Panc1 (cell line): Measurements from ENCODE around the gene SPARC. TPM values are rescaled to one million over a fixed set of nuclear protein-coding genes. Genes with fewer than 3 reads are reported as not detected.
"Not testable (repeated sequence)": the region's sequence is repeated elsewhere in the genome, so short reads cannot be mapped to it uniquely, and the experiment has no call there.

ENCODE experiments used
- ATAC-seq: fragments of 200-7000 bp; cut with Tn5 transposase; 2 replicates; pipeline ENCODE4 v1.9.1; 2020; ENCODE audit warnings: mild to moderate bottlenecking, moderate library complexity
- BruUV-seq: library from RNA; stranded (reverse); fragments of 400-500 nt; replicated peaks from 2 replicates; lab custom pipeline; 2021; lab: Mats Ljungman, UMichigan
- CTCF ChIA-PET: fragments of 300-600 bp; sonication (Branson Sonifier 250); formaldehyde crosslinking; loops from one replicate; lab custom pipeline; 2022; ENCODE audit warnings: antibody characterized with exemption; lab: Charles Lee
- POLR2A ChIA-PET: fragments of 300-600 bp; sonication (Branson Sonifier 250); formaldehyde crosslinking; loops from one replicate; lab custom pipeline; 2022; ENCODE audit warnings: antibody characterized with exemption; lab: Charles Lee
- DNase-seq: peaks from one replicate; pipeline ENCODE4 v3.0.0-alpha.2; 2010; ENCODE audit warnings: low read depth, low spot score
- H3K27ac ChIP-seq: 2 replicates; pipeline ENCODE4 v1.5.1; 2011; ENCODE audit warnings: mild to moderate bottlenecking, low read length, inconsistent platforms
- H3K27me3 ChIP-seq: fragments of 200-500 bp; sonication (Bioruptor generic); 2 replicates; pipeline ENCODE4 v1.6.0; 2014; ENCODE audit warnings: low read length, inconsistent platforms; ENCODE audit not compliant: control insufficient read depth, insufficient read depth
- H3K36me3 ChIP-seq: fragments of 200-500 bp; sonication (Bioruptor generic); 2 replicates; pipeline ENCODE4 v1.5.1; 2014; ENCODE audit warnings: inconsistent platforms, mild to moderate bottlenecking, low read length, moderate library complexity; ENCODE audit not compliant: control insufficient read depth, insufficient read depth
- H3K4me1 ChIP-seq: 2 replicates; pipeline ENCODE4 v1.5.1; 2011; ENCODE audit warnings: inconsistent platforms, mild to moderate bottlenecking, low read length, moderate library complexity; ENCODE audit not compliant: control insufficient read depth, insufficient read depth
- H3K4me3 ChIP-seq, 2 experiments: 2 replicates each; pipeline ENCODE4 v1.5.1; 2011 to 2012; ENCODE audit warnings: low read depth in 2 of 2, low read length in 2 of 2, mild to moderate bottlenecking in 2 of 2, inconsistent platforms in 1 of 2, moderate library complexity in 1 of 2
- H3K9me3 ChIP-seq: fragments of 200-500 bp; sonication (Bioruptor generic); 2 replicates; pipeline ENCODE4 v1.5.1; 2014; ENCODE audit warnings: low read depth, mild to moderate bottlenecking, inconsistent platforms, low read length, moderate library complexity; ENCODE audit not compliant: control insufficient read depth, insufficient read depth
- SIN3A ChIP-seq: IDR thresholded peaks from 2 replicates; pipeline ENCODE4 v1.6.1; 2012; ENCODE audit warnings: low read depth, mild to moderate bottlenecking, low read length, moderate library complexity, borderline replicate concordance; ENCODE audit not compliant: insufficient read depth
- TCF7L2 ChIP-seq: IDR thresholded peaks from 2 replicates; pipeline ENCODE4 v1.6.1; 2011; ENCODE audit warnings: mild to moderate bottlenecking, low read depth, low read length, inconsistent platforms
- in situ Hi-C: cut with HindIII; loops from 2 replicates; pipeline ENCODE4 v1.10.0; 2016; ENCODE audit warnings: low sequenced_read_pairs, low pct_unique_long_range_greater_than_20kb
- intact Hi-C: fragments of 100-400 bp; cut with micrococcal nuclease; formaldehyde crosslinking; loops from one replicate; pipeline ENCODE4 v1.10.0; 2022; ENCODE audit not compliant: unreplicated experiment
- total RNA-seq: library from RNA; stranded (reverse); gene quantifications from one replicate; pipeline ENCODE4 v1.2.1, GENCODE V29; 2021; ENCODE audit not compliant: unreplicated experiment
- TF ChIP-seq, protein P1 (sequence below), 2 experiments: IDR thresholded peaks; 2 replicates each; pipeline ENCODE4 v1.6.1; 2011 to 2012; ENCODE audit warnings: low read depth in 2 of 2, control low read depth in 1 of 2, low read length in 1 of 2, mild to moderate bottlenecking in 1 of 2, moderate library complexity in 1 of 2; ENCODE audit not compliant: insufficient read depth in 1 of 2
- TF ChIP-seq, protein P2 (sequence below): fragments of 450-650 bp; IDR thresholded peaks from 2 replicates; pipeline ENCODE4 v1.5.1; 2017; ENCODE audit warnings: mild to moderate bottlenecking

Gene SPARC
- total RNA-seq, 1 experiment from 2014 or later, result 228 TPM

DNA sequence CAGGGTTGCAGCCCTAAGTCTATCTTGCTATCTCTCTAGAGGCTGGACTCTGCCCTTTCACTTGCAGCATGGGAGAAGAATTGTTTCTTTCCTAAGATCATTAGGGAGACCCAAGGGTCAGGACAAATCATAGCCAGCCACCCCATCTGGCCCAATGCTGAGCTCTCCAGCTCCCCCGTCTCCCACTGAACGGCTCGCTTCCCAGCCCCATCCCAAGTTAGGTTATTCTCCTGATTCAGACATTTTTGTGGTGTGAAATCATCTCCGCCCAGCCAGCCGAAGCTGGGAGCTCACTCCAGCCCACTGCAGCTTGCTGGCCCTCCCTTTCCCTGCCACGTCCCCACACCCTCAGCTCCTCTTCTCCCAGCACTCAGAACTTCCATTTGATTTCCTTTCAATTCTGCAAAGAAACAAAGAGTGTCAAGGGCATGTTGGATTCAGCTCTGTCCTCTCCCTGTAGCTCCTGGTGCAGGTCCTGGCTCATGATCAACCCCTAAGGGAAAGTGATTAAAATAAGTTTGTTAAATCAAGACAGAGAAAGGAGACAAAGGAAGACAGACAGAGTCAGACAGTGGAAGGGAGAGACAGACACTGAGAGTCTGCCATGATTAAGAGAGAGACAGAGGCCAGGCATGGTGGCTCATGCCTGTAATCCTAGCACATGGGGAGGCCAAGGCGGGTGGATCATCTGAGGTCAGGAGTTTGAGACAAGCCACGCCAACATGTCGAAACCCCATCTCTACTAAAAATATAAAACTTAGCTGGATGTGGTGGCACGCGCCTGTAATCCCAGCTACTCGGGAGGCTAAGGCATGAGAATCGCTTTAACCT is 12.6 kb upstream of the SPARC start:
- ATAC-seq, result peak; percentile 58
- in situ Hi-C loops, result no loop called here
- BruUV-seq, result no TSS peak
- peak overlapping the region; percentile 71 for H3K27ac ChIP-seq
- no peaks in the 10 kb centered on the region for H3K9me3 ChIP-seq
- ChIA-PET CTCF (no interaction called here), POLR2A (no interaction called here)
- H3K27me3 ChIP-seq, result no peaks in the 10 kb centered on the region
- no peak for DNase-seq
- no peaks in the 10 kb centered on the region for H3K36me3 ChIP-seq
- intact Hi-C loops, result no loop called here
- TF ChIP-seq, protein P1, sequence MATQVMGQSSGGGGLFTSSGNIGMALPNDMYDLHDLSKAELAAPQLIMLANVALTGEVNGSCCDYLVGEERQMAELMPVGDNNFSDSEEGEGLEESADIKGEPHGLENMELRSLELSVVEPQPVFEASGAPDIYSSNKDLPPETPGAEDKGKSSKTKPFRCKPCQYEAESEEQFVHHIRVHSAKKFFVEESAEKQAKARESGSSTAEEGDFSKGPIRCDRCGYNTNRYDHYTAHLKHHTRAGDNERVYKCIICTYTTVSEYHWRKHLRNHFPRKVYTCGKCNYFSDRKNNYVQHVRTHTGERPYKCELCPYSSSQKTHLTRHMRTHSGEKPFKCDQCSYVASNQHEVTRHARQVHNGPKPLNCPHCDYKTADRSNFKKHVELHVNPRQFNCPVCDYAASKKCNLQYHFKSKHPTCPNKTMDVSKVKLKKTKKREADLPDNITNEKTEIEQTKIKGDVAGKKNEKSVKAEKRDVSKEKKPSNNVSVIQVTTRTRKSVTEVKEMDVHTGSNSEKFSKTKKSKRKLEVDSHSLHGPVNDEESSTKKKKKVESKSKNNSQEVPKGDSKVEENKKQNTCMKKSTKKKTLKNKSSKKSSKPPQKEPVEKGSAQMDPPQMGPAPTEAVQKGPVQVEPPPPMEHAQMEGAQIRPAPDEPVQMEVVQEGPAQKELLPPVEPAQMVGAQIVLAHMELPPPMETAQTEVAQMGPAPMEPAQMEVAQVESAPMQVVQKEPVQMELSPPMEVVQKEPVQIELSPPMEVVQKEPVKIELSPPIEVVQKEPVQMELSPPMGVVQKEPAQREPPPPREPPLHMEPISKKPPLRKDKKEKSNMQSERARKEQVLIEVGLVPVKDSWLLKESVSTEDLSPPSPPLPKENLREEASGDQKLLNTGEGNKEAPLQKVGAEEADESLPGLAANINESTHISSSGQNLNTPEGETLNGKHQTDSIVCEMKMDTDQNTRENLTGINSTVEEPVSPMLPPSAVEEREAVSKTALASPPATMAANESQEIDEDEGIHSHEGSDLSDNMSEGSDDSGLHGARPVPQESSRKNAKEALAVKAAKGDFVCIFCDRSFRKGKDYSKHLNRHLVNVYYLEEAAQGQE (IDR thresholded peaks at IDR 0.05; ENCODE audit: insufficient read depth in 1 of 2, low read depth in 2 of 2, low read length in 1 of 2), result no peak
- TF ChIP-seq SIN3A (no peak), TCF7L2 (no peak)
- H3K4me3 ChIP-seq, result no peak overlapping the region
- H3K4me1 ChIP-seq, result peaks cover 35% of the 10 kb centered on the region

DNA sequence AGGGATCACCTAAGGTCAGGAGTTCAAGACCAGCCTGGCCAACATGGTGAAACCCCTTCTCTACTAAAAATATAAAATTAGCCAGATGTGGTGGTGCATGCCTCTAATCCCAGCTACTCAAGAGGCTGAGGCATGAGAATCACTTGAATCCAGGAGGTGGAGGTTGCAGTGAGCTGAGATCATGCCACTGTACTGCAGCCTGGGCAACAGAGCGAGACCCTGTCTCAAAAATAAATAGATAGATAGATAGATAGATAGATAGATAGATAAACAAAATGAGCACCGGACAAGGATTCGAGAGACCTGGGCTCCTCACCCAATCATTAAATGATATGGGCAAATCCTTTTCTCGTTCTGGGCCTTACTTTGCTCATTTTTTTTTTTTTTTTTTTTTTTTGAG is 11.4 kb upstream of the SPARC start:
- H3K4me3 ChIP-seq, H3K27ac ChIP-seq, H3K36me3 ChIP-seq, H3K9me3 ChIP-seq, ATAC-seq, CTCF ChIA-PET, in situ Hi-C loops, BruUV-seq, intact Hi-C loops, H3K27me3 ChIP-seq, DNase-seq: not testable (repeated sequence)
- H3K4me1 ChIP-seq, result peaks cover 39% of the 10 kb centered on the region
- POLR2A ChIA-PET, result interaction anchor here (0.6 kb wide), 1 partner anchor 33 kb away, joined by 4 read pairs; no protein-coding TSS in a partner anchor

DNA sequence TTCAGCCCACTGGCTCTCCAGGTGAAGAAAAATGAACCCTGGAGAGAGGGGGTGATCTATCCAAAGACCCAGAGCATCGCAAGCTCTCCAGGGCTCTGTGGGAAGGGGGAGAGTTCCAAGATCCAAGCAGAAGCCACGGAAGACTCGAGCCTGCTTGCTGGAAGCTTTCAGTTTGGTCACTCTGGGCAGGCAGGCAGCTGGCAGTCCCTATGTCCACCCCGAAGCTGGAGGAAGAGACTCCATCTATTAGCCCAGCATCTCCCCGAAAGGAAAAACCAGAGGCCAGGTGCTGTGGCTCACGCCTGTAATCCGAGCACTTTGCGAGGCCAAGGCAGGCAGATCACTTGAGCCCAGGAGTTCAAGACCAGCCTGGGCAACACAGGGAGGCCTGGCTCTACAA is 10.7 kb upstream of the SPARC start:
- DNase-seq, result no peak

More for the DNA sequence above, 10.7 kb upstream of the SPARC start:
- ChIA-PET POLR2A (interaction anchor here (0.6 kb wide), 1 partner anchor 33 kb away, joined by 4 read pairs; no protein-coding TSS in a partner anchor), CTCF (no interaction called here)
- in situ Hi-C loops, result no loop called here
- Histone ChIP-seq H3K36me3 (no peaks in the 10 kb centered on the region), H3K4me3 (no peak overlapping the region), H3K9me3 (no peaks in the 10 kb centered on the region), H3K4me1 (peaks cover 44% of the 10 kb centered on the region), H3K27ac (peak overlapping the region; percentile 72; the same call in 1 of the 2 replicates), H3K27me3 (no peaks in the 10 kb centered on the region)
- no TSS peak for BruUV-seq
- TF ChIP-seq, protein P2, sequence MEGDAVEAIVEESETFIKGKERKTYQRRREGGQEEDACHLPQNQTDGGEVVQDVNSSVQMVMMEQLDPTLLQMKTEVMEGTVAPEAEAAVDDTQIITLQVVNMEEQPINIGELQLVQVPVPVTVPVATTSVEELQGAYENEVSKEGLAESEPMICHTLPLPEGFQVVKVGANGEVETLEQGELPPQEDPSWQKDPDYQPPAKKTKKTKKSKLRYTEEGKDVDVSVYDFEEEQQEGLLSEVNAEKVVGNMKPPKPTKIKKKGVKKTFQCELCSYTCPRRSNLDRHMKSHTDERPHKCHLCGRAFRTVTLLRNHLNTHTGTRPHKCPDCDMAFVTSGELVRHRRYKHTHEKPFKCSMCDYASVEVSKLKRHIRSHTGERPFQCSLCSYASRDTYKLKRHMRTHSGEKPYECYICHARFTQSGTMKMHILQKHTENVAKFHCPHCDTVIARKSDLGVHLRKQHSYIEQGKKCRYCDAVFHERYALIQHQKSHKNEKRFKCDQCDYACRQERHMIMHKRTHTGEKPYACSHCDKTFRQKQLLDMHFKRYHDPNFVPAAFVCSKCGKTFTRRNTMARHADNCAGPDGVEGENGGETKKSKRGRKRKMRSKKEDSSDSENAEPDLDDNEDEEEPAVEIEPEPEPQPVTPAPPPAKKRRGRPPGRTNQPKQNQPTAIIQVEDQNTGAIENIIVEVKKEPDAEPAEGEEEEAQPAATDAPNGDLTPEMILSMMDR, result no peak
- intact Hi-C loops, result no loop called here
- no peak for ATAC-seq
